GM12865 (cell line): ENCODE data around the gene KCNMB4.

Experiments used
- DNase-seq: peaks from one replicate; pipeline ENCODE4 v3.0.0; 2010; ENCODE audit warnings: low read depth
- H3K4me3 ChIP-seq: 2 replicates; pipeline ENCODE4 v1.5.1; 2011; ENCODE audit warnings: mild to moderate bottlenecking, low read depth, low read length, control low read depth
- TF ChIP-seq, protein P1 (sequence below): IDR thresholded peaks from 2 replicates; pipeline ENCODE4 v1.5.1; 2011; ENCODE audit warnings: low read length, control low read depth, low read depth, inconsistent platforms; ENCODE audit not compliant: insufficient read depth; ENCODE audit errors: missing control alignments

The KCNMB4 gene

DNA sequence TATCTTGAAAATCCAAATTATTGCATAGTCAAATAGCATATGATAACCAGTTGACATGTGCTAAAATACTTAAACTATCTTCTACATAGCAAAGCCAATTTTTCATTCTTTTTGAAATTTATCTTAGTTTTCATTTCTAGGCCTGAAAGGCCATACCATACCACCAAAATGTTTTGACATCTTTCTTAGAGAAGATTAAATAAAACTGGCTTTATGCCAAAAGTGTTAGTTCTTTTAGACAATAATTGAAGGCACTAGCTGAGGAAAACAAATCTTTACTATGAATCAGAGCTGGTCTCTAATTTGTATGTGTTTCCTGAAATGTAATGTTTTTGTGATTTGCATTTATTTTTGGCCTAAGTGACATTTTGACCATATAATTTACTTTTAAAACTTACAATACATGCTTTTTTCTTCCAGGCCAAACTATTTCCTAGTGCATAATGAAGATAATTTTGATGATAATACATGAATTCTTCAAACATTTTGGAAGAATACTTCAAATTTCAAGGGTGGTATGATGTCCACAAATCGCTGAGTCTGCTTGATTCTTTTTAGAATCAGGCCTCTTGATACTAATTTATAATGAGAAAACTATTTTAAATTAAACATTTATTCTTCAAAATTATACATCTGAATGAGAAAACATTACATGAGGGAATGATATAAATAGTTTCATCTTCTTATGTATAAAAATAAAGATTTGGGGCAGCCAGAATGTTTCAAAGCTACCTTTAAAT lies 6.5 kb upstream of the KCNMB4 start:
- no peak for DNase-seq
- no peak overlapping the region for H3K4me3 ChIP-seq
- TF ChIP-seq, protein P1, sequence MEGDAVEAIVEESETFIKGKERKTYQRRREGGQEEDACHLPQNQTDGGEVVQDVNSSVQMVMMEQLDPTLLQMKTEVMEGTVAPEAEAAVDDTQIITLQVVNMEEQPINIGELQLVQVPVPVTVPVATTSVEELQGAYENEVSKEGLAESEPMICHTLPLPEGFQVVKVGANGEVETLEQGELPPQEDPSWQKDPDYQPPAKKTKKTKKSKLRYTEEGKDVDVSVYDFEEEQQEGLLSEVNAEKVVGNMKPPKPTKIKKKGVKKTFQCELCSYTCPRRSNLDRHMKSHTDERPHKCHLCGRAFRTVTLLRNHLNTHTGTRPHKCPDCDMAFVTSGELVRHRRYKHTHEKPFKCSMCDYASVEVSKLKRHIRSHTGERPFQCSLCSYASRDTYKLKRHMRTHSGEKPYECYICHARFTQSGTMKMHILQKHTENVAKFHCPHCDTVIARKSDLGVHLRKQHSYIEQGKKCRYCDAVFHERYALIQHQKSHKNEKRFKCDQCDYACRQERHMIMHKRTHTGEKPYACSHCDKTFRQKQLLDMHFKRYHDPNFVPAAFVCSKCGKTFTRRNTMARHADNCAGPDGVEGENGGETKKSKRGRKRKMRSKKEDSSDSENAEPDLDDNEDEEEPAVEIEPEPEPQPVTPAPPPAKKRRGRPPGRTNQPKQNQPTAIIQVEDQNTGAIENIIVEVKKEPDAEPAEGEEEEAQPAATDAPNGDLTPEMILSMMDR: no peak

DNA sequence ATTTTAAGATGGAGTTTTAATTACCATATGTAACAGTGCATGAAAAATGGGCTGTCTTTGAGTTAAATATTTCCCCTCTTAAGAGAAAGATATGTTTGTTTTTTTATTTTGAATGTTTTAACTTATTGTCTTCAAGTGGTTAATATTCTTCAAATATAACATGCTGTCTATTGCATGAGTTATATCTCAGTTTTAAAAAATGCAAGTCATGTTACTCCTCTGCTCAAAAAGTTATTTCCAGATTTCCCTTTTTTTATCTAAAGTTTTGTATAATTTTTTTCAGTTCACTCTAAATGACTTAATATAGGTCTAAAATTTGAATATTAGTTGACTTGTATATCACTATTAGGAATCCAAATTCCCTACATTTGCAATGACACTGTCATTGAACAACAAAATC lies 5.9 kb upstream of the KCNMB4 start:
- no peak overlapping the region for H3K4me3 ChIP-seq
- no peak for DNase-seq
- TF ChIP-seq, protein P1: no peak

DNA sequence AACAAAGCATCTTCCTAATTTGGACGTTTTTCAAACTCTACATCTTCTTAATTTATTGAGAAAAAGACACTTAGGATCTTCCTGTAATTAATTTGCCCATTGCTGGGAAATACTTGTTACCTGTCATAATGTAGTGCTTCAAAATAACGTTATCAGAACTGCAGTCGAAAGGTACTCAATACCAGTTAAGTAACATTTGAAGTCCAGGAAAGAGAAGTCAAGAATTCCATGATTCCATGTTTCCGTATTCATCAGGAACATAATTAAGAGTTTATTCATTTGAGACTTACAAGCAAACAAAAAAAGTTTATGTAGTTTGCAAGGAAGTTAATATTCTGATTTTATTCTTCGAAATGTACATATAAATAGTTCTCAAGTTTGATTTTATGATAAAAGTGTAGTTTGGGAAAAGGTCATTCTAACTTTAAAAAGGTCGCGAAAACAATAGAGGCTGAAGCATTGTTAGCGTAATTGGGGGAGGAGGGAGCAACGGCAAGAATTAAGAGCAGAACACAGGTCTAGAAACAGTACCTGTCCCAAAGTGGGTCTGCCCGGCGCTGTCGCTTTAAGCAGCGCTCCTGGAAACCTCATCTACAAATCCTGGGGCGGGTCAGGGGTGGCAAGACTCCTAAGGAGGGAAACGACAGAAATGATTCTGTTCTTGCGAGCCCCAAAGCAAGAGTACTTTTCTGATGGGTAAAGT lies 1.2 kb upstream of the KCNMB4 start:
- TF ChIP-seq, protein P1: no peak
- no peak for DNase-seq
- peak overlapping the region; percentile 82 for H3K4me3 ChIP-seq

DNA sequence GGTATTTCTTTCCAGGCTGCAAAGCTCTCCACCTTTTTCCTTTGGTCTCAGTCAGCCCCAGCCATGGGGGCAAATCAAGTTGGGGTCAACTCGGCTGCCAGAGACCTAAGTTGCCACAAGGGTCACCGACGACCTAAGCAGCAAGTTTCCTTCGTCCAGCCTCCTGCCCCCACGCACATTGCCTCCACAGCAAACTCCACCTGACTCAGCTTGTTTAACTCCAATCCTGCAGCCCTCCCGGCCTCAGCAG lies 767 bp upstream of the KCNMB4 start:
- peak overlapping the region; percentile 82 for H3K4me3 ChIP-seq
- DNase-seq: no peak
- TF ChIP-seq, protein P1: no peak

DNA sequence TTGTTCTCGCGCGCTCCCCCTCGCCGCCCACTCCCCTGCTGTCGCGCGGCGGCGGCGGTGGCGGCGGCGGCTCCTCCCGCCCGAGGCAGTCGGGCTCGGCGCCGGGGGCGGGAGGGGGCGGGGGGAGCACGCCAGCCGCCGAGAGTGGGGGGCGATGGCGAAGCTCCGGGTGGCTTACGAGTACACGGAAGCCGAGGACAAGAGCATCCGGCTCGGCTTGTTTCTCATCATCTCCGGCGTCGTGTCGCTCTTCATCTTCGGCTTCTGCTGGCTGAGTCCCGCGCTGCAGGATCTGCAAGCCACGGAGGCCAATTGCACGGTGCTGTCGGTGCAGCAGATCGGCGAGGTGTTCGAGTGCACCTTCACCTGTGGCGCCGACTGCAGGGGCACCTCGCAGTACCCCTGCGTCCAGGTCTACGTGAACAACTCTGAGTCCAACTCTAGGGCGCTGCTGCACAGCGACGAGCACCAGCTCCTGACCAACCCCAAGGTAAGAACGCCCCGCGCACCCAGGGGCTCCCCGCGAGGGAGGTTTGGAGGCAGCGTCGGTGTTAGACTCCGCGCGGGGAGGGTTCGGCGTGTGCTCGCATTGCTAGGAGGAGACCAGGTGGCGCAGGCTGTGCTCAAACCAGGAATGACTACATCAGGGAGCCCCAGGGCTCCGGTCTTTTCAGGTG lies 629 bp downstream of the KCNMB4 start:
- peak; percentile 69 for DNase-seq

DNA sequence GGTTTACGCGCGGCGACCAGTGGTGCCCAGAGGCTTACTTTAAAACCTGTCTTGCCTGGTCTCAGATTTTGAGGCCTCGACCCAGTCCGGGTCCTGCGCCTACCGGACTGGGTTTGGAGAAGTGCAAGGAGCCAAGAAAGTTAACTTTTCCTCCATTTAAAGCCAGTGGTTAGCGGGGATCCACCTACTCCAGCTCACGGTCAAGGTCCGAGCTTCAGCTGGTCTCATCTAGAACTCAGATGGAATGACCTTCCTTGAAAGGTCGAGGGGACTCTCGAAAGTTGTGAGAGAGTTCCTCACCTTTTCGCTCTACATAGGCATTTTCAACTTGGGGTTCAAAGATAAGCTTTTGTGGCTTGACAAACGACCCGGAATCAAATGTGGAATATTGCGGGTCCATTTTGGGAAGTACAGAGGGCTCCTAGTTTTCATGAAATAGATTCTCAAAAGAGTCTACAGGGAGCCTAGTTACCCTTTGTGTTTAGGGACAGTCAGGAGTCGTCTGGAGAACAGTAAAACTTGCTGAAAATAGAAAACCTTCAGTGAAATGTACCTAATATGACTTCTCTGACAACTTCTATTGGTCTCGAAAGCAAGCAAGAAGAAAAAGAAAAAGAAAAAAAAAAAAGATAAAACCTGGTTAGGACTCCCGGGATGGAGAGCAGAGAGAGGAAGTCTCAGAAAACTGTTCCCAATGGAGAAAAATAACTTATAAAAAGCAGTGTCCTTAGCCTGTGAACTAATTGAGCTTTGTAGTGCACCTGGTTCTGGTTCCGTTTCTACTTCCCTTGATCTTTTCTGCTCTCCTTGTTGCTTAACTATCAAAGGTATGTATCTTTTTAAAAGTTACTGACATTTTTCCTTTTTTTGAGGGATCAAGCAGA lies 1.4 kb downstream of the KCNMB4 start:
- TF ChIP-seq, protein P1: no peak
- no peak for DNase-seq
- H3K4me3 ChIP-seq: peak overlapping the region; percentile 61

More for the DNA sequence above, 629 bp downstream of the KCNMB4 start:
- peak overlapping the region; percentile 61 for H3K4me3 ChIP-seq
- TF ChIP-seq, protein P1: no peak
